GM21576 (cell line): ENCODE results near the gene OR10J1.

Experiments
- ATAC-seq: cut with Tn5 transposase; IDR thresholded peaks from one replicate; pipeline ENCODE4 v1.9.1; 2021; ENCODE audit warnings: mild to moderate bottlenecking, moderate library complexity; ENCODE audit not compliant: unreplicated experiment

OR10J1 gene

DNA sequence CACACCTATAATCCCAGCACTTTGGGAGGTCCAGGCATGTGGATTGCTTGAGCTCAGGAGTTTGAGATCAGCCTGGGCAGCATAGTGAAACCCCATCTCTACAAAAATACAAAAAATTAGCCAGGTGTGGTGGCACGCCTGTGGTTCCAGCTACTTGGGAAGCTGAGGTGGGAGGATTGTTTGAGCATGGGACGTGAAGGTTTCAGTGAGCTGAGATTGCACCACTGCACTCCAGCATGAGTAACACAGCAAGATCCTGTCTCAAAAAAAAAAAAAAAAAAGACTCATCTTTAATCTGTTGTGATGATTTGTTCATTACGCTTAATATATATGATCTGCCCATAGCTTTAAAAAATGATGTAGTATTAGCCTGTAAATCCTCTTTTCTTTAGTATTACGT, 44.0 kb downstream of the OR10J1 start:
- ATAC-seq, result no peak
